Effector CD8-positive, alpha-beta T cell (primary cell): ENCODE results near the gene TMEM240.
"Not testable (repeated sequence)": the region's sequence is repeated elsewhere in the genome, so short reads cannot be mapped to it uniquely, and the experiment has no call there.

ENCODE experiments used
- DNase-seq: peaks from one replicate; lab custom pipeline; 2025; lab: John Stamatoyannopoulos, UW

The TMEM240 gene

GRCh38 chr1:1540818-1541628, 599 bp upstream of the TMEM240 start:
- DNase-seq: no peak

- no peak for DNase-seq
Measured at GRCh38 chr1:1539310-1540089, 924 bp downstream of the TMEM240 start.

GRCh38 chr1:1538989-1539309, 1.5 kb downstream of the TMEM240 start:
- DNase-seq: no peak

- DNase-seq: no peak
Measured at GRCh38 chr1:1538334-1538733, 2.1 kb downstream of the TMEM240 start.

- no peak for DNase-seq
Measured at GRCh38 chr1:1537626-1538250, 2.7 kb downstream of the TMEM240 start.

- DNase-seq: no peak
Measured at GRCh38 chr1:1536938-1537546, 3.4 kb downstream of the TMEM240 start.

GRCh38 chr1:1536019-1536937, 4.1 kb downstream of the TMEM240 start:
- DNase-seq: no peak

GRCh38 chr1:1535201-1536018, 5.0 kb downstream of the TMEM240 start:
- DNase-seq: no peak

- DNase-seq: no peak
Measured at GRCh38 chr1:1534401-1535154, 5.8 kb downstream of the TMEM240 start.

- not testable (repeated sequence) for DNase-seq
Measured at GRCh38 chr1:1533894-1534291, 6.5 kb downstream of the TMEM240 start.

GRCh38 chr1:1533176-1533893, 7.1 kb downstream of the TMEM240 start:
- not testable (repeated sequence) for DNase-seq

GRCh38 chr1:1531947-1532346, 8.5 kb downstream of the TMEM240 start:
- no peak for DNase-seq

GRCh38 chr1:1529936-1530335, 10.5 kb downstream of the TMEM240 start:
- no peak for DNase-seq

GRCh38 chr1:1529321-1529720, 11.1 kb downstream of the TMEM240 start:
- DNase-seq: no peak

GRCh38 chr1:1528301-1529267, 11.8 kb downstream of the TMEM240 start:
- DNase-seq: no peak

- DNase-seq: no peak
Measured at GRCh38 chr1:1527092-1527816, 13.2 kb downstream of the TMEM240 start.

GRCh38 chr1:1526476-1526875, 13.9 kb downstream of the TMEM240 start:
- not testable (repeated sequence) for DNase-seq
